Testis (tissue), 3 donors: ENCODE measurements around the gene TAF3. TPM values are rescaled to one million over a fixed set of nuclear protein-coding genes. Genes with fewer than 3 reads are reported as not detected.
A peak's percentile ranks its signal among the peaks of the same experiment; 100 is the strongest.

Experiments
- DNase-seq: peaks from one replicate; pipeline ENCODE4 v3.0.0-alpha.2; 2019
- H3K27ac ChIP-seq, 2 donors: fragments of 200-600 bp; sonication (generic); one replicate each; pipeline ENCODE4 v1.5.1; 2019
- H3K27me3 ChIP-seq: fragments of 200-600 bp; sonication (generic); one replicate; pipeline ENCODE4 v1.5.1; 2019
- H3K36me3 ChIP-seq: fragments of 200-600 bp; sonication (generic); one replicate; pipeline ENCODE4 v1.5.1; 2017; ENCODE audit warnings: low read depth; ENCODE audit errors: missing control alignments
- H3K4me1 ChIP-seq: fragments of 200-600 bp; sonication (generic); one replicate; pipeline ENCODE4 v1.5.1; 2019
- H3K4me3 ChIP-seq, 2 donors: fragments of 200-600 bp; sonication (generic); one replicate each; pipeline ENCODE4 v1.5.1; 2017 to 2019
- H3K9me3 ChIP-seq: fragments of 200-600 bp; sonication (generic); one replicate; pipeline ENCODE4 v1.5.1; 2017
- CTCF ChIP-seq, 3 experiments: fragments of 450-650 bp in 2 of 3; fragments of 200-600 bp in 1 of 3; sonication (generic) in 1 of 3; IDR thresholded peaks; one replicate each; pipeline ENCODE4 v1.5.1; 2016 to 2019; ENCODE audit warnings: antibody characterized with exemption in 3 of 3, mild to moderate bottlenecking in 2 of 3, moderate library complexity in 1 of 3
- POLR2A ChIP-seq: fragments of 450-650 bp; IDR thresholded peaks from one replicate; pipeline ENCODE4 v1.6.1; 2017; ENCODE audit warnings: antibody characterized with exemption, mild to moderate bottlenecking, moderate library complexity
- WGBS, 2 donors: methylation state at CpG; one replicate each; pipeline ENCODE4 v1.1.5; 2018; 5-methylcytosine and 5-hydroxymethylcytosine counted together
- intact Hi-C: fragments of 100-400 bp; cut with DNase I; formaldehyde crosslinking; loops from one replicate; pipeline ENCODE4 v1.15.1; 2023; ENCODE audit warnings: low total_unique reads
- polyA plus RNA-seq: library from polyadenylated mRNA; stranded (reverse); fragments of 350-450 nt; fragmentation: Illumina TruSeq; extraction: RNeasy Lipid Tissue Mini Kit (QIAGEN cat#74804); gene quantifications from one replicate; pipeline ENCODE4 v1.2.3, GENCODE V29; 2014; ENCODE audit warnings: low read depth, low replicate concordance; ENCODE audit not compliant: insufficient read depth
- total RNA-seq, 2 donors: library from RNA; depleted of rRNA; stranded (reverse); fragments of >200 nt; gene quantifications; one replicate each; pipeline ENCODE4 v1.2.3, GENCODE V29; 2016

Gene TAF3
- total and polyA plus RNA-seq, 3 donors from 2014 or later = 7.0 to 33.0 (median 32.8) TPM

DNA sequence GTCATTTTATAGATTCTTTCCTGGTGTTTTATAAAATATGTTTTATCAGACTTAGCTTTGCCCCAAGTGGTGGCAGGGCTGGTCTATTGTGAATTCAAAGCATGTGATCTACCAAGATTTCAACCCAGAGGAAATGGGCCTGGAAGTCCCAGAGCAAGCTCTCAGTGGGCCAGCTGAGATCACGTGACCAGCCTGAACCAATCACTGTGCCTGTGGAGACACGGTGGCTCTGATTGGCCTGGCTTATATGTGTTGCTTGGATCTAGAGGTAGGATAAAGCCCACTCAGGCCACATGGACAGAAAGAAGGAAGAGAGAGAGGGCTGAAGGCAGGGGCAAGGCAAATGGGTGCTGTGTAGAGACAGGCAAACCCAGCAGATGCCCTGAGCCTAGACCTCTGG is 170.7 kb downstream of the TAF3 start:
- intact Hi-C loops = no loop called here
- peak; percentile 79 for DNase-seq
- H3K27ac ChIP-seq = no peak overlapping the region
- H3K4me1 ChIP-seq = no peaks in the 10 kb centered on the region
- no peaks in the 10 kb centered on the region for H3K27me3 ChIP-seq
- no peaks in the 10 kb centered on the region for H3K9me3 ChIP-seq
- no peak overlapping the region for H3K4me3 ChIP-seq
- TF ChIP-seq POLR2A (no peak), CTCF (IDR thresholded peaks at IDR 0.05) (no peak)
- WGBS, 2 donors = 67 to 74% methylated on average over 2 of the region's 2 CpGs
- no peaks in the 10 kb centered on the region for H3K36me3 ChIP-seq

- Histone ChIP-seq H3K9me3 (no peaks in the 10 kb centered on the region), H3K4me1 (no peaks in the 10 kb centered on the region), H3K27ac (no peak overlapping the region), H3K4me3 (no peak overlapping the region), H3K36me3 (no peaks in the 10 kb centered on the region), H3K27me3 (no peaks in the 10 kb centered on the region)
- WGBS, 2 donors = 97 to 100% methylated on average over 1 of the region's 1 CpG
- intact Hi-C loops = no loop called here
- TF ChIP-seq CTCF (IDR thresholded peaks at IDR 0.05) (no peak), POLR2A (no peak)
- DNase-seq = no peak
Measured at GRCh38 chr10:7998831-7999230, 180.5 kb downstream of the TAF3 start.

DNA sequence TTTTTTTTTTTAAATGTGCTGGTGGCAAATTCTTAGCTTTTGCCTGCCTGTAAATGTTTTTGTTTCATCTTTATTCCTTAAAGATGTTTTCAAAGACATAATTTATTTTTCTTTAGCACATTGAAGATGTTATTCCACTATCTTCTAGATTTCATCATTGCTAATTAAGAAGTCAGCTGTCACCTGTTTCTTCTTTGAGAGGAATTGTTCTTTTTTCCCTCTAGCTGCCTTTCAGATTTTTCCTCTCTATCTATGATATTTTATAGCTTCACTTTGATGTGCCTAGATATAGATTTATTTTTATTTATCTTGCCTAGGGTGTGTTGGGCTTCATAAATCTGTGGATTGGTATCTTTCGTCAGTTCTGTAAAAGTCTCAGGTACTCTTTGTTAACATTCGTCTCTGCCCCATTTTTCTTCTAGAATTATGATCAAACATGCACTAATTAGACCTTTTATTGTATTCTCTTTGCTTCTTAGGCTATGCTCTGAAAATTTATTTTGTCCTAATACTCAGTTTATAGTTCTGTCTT is 186.2 kb downstream of the TAF3 start:
- Histone ChIP-seq H3K27ac (no peak overlapping the region), H3K27me3 (no peaks in the 10 kb centered on the region), H3K4me1 (no peaks in the 10 kb centered on the region), H3K9me3 (no peaks in the 10 kb centered on the region), H3K36me3 (no peaks in the 10 kb centered on the region), H3K4me3 (no peak overlapping the region)
- TF ChIP-seq POLR2A (no peak), CTCF (IDR thresholded peaks at IDR 0.05) (no peak)
- no peak for DNase-seq
- intact Hi-C loops = no loop called here
- 59 to 70% methylated on average over 2 of the region's 2 CpGs for WGBS, 2 donors

GRCh38 chr10:8006274-8006999 is 188.1 kb downstream of the TAF3 start:
- no peak overlapping the region for H3K4me3 ChIP-seq
- TF ChIP-seq CTCF (IDR thresholded peaks at IDR 0.05) = no peak
- TF ChIP-seq POLR2A = no peak
- DNase-seq = no peak
- H3K27ac ChIP-seq = no peak overlapping the region
- H3K4me1 ChIP-seq = no peaks in the 10 kb centered on the region
- WGBS, 2 donors = 79 to 96% methylated on average over 10 of the region's 10 CpGs
- intact Hi-C loops = no loop called here
- H3K36me3 ChIP-seq = no peaks in the 10 kb centered on the region
- no peaks in the 10 kb centered on the region for H3K27me3 ChIP-seq
- no peaks in the 10 kb centered on the region for H3K9me3 ChIP-seq

DNA sequence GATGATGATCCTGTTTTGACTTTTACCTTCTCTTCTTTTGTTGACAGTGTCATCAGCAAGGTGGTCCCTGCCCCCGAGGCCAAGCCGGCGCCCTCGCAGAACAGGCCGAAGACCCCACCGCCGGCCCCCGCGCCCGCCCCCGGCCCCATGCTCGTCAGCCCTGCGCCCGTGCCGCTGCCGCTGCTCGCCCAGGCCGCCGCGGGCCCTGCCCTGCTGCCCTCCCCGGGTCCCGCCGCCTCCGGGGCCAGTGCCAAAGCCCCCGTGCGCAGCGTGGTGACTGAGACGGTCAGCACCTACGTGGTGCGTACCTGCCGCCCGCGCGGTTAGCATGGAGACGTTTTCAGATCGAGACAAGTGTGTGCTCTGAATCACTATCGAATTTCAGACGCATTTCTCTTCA is 190.7 kb downstream of the TAF3 start:
- Histone ChIP-seq H3K36me3 (no peaks in the 10 kb centered on the region), H3K27ac (no peak overlapping the region), H3K27me3 (no peaks in the 10 kb centered on the region), H3K9me3 (no peaks in the 10 kb centered on the region), H3K4me1 (no peaks in the 10 kb centered on the region), H3K4me3 (no peak overlapping the region)
- intact Hi-C loops = no loop called here
- WGBS, 2 donors = 55 to 72% methylated on average over 33 to 38 of the region's 38 CpGs
- no peak for TF ChIP-seq POLR2A
- no peak for DNase-seq
